ENCODE measurements around the gene MAP3K6.

The MAP3K6 gene

GRCh38 chr1:27403931-27404330 lies 37.2 kb upstream of the MAP3K6 start:
- Histone ChIP-seq H3K4me3 (ENCODE audit: low read depth, low read length) (no peak overlapping the region), H3K36me3 (peaks cover 17% of the 10 kb centered on the region), H3K27ac (no peak overlapping the region), H3K27me3 (ENCODE audit: insufficient read depth, low read depth, severe bottlenecking) (no peaks in the 10 kb centered on the region), H3K9me3 (ENCODE audit: severe bottlenecking) (no peaks in the 10 kb centered on the region)
- TF ChIP-seq, protein P1, sequence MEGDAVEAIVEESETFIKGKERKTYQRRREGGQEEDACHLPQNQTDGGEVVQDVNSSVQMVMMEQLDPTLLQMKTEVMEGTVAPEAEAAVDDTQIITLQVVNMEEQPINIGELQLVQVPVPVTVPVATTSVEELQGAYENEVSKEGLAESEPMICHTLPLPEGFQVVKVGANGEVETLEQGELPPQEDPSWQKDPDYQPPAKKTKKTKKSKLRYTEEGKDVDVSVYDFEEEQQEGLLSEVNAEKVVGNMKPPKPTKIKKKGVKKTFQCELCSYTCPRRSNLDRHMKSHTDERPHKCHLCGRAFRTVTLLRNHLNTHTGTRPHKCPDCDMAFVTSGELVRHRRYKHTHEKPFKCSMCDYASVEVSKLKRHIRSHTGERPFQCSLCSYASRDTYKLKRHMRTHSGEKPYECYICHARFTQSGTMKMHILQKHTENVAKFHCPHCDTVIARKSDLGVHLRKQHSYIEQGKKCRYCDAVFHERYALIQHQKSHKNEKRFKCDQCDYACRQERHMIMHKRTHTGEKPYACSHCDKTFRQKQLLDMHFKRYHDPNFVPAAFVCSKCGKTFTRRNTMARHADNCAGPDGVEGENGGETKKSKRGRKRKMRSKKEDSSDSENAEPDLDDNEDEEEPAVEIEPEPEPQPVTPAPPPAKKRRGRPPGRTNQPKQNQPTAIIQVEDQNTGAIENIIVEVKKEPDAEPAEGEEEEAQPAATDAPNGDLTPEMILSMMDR (IDR thresholded peaks at IDR 0.05; ENCODE audit: low read depth, low read length), result no peak
- DNase-seq, result no peak

GRCh38 chr1:27403065-27403726 lies 36.4 kb upstream of the MAP3K6 start:
- Histone ChIP-seq H3K36me3 (peaks cover 10% of the 10 kb centered on the region), H3K4me3 (ENCODE audit: low read depth, low read length) (no peak overlapping the region), H3K27ac (no peak overlapping the region), H3K27me3 (ENCODE audit: insufficient read depth, low read depth, severe bottlenecking) (no peaks in the 10 kb centered on the region), H3K9me3 (ENCODE audit: severe bottlenecking) (no peaks in the 10 kb centered on the region)
- TF ChIP-seq, protein P1 (IDR thresholded peaks at IDR 0.05; ENCODE audit: low read depth, low read length), result no peak
- DNase-seq, result no peak

DNA sequence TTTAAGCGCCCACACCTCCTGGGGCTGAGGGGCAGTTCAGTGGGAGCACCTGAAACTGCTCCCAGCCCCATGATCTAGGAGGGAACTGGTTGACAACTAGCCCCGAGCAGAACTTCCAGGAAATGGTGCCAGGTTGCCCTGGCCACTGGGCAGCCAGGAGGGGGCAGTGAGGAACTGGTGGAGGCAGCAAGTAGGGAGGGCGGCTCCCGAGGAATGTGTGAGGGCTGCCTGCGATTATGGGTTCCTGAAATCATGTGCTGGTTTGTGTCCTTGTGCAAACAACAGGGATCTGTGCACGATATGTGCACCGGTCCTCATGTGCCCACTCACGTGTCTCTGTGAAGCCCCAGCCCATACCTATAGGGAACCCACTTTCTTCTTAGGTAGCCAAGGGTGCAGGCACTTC lies 35.6 kb upstream of the MAP3K6 start:
- H3K36me3 ChIP-seq, result peaks cover 1% of the 10 kb centered on the region; the same call in 1 of the 2 replicates
- no peaks in the 10 kb centered on the region for H3K9me3 ChIP-seq (ENCODE audit: severe bottlenecking)
- H3K27me3 ChIP-seq (ENCODE audit: insufficient read depth, low read depth, severe bottlenecking), result no peaks in the 10 kb centered on the region
- DNase-seq, result peak; percentile 57
- H3K27ac ChIP-seq, result no peak overlapping the region
- no peak overlapping the region for H3K4me3 ChIP-seq (ENCODE audit: low read depth, low read length)
- TF ChIP-seq, protein P1 (IDR thresholded peaks at IDR 0.05; ENCODE audit: low read depth, low read length), result peak; percentile 57

GRCh38 chr1:27400963-27401341 lies 34.2 kb upstream of the MAP3K6 start:
- no peak for DNase-seq
- Histone ChIP-seq H3K4me3 (ENCODE audit: low read depth, low read length) (no peak overlapping the region), H3K36me3 (no peaks in the 10 kb centered on the region), H3K27ac (no peak overlapping the region), H3K9me3 (ENCODE audit: severe bottlenecking) (no peaks in the 10 kb centered on the region), H3K27me3 (ENCODE audit: insufficient read depth, low read depth, severe bottlenecking) (no peaks in the 10 kb centered on the region)
- TF ChIP-seq, protein P1 (IDR thresholded peaks at IDR 0.05; ENCODE audit: low read depth, low read length), result no peak

DNA sequence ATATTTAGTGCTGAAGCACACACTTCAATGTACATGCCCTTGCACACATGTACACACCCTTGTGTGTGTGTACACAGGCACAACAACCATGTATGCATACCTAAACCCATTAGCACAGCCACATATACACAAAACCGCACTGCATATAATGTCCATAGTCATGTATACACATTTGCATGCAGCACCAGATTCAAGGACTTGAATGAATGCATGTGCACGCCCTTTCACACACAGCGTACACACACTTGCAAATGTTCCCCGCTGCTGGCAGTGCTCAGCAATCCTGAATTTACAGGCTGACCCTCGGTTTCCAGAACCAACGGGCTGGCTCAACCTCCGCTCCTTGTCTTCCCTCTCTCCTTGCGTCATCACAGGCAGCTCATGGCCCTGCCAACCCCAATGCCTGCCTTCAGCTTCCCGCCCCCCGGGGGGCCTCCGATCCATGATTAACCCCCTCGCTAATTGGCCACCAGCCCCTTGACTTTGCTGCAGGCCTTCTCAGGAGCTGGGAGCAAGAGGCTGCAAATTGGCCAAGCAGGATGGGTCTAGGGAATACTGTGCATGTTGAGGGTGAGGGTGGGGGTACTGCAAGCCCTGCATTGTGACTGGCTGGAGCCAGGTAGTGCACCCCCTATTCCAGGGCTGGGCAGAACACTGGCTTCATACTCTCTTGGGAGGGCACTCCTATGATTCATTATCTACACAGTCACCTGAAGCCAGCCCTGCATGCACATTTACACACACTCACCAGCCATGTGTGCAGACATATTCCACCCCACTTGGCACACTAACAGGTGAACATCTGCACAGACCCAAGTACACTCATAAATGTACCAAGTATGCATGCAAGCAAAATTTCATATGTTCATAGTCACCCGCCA lies 33.6 kb upstream of the MAP3K6 start:
- H3K27me3 ChIP-seq (ENCODE audit: insufficient read depth, low read depth, severe bottlenecking), result no peaks in the 10 kb centered on the region
- no peak overlapping the region for H3K27ac ChIP-seq
- no peaks in the 10 kb centered on the region for H3K36me3 ChIP-seq
- DNase-seq, result no peak
- TF ChIP-seq, protein P1 (IDR thresholded peaks at IDR 0.05; ENCODE audit: low read depth, low read length), result no peak
- H3K9me3 ChIP-seq (ENCODE audit: severe bottlenecking), result no peaks in the 10 kb centered on the region
- H3K4me3 ChIP-seq (ENCODE audit: low read depth, low read length), result no peak overlapping the region
